Measurements from ENCODE around the gene PRKAG2.
"Not testable (repeated sequence)": the region's sequence is repeated elsewhere in the genome, so short reads cannot be mapped to it uniquely, and the experiment has no call there.

The PRKAG2 gene

GRCh38 chr7:151880688-151881087, 3.8 kb upstream of the PRKAG2 start:
- Histone ChIP-seq H3K27me3 (ENCODE audit: low read length) (no peaks in the 10 kb centered on the region), H3K4me3 (ENCODE audit: insufficient read depth, low read length, poor library complexity, severe bottlenecking) (no peak overlapping the region), H2AFZ (ENCODE audit: low read depth, low read length, severe bottlenecking) (no peak overlapping the region), H3K79me2 (ENCODE audit: insufficient read depth, low read length) (no peaks in the 10 kb centered on the region), H3K9me2 (replicated peaks; ENCODE audit: insufficient read depth, low read length) (no peaks in the 10 kb centered on the region), H3K9ac (ENCODE audit: low read length) (no peak overlapping the region), H3K9me3 (ENCODE audit: insufficient read depth, low read length) (no peaks in the 10 kb centered on the region), H3K27ac (ENCODE audit: low read depth, low read length) (no peak overlapping the region), H3K4me2 (ENCODE audit: low read depth, low read length, poor library complexity, severe bottlenecking) (no peak overlapping the region), H3F3A (ENCODE audit: insufficient read depth) (no peaks in the 10 kb centered on the region), H4K20me1 (ENCODE audit: low read depth, low read length) (no peaks in the 10 kb centered on the region), H3K36me3 (ENCODE audit: low read length) (no peaks in the 10 kb centered on the region)
- TF ChIP-seq CTCF (IDR thresholded peaks at IDR 0.05; ENCODE audit: insufficient read depth, low read length, poor library complexity, severe bottlenecking) (no peak), EZH2phosphoT487 (conservative IDR thresholded peaks at IDR 0.05; ENCODE audit: low read length) (no peak)

GRCh38 chr7:151877911-151878835, 1.3 kb upstream of the PRKAG2 start:
- Histone ChIP-seq H3K27ac (ENCODE audit: low read depth, low read length) (no peak overlapping the region), H3K36me3 (ENCODE audit: low read length) (no peaks in the 10 kb centered on the region), H3K9me2 (replicated peaks; ENCODE audit: insufficient read depth, low read length) (no peaks in the 10 kb centered on the region), H3F3A (ENCODE audit: insufficient read depth) (no peaks in the 10 kb centered on the region), H3K27me3 (ENCODE audit: low read length) (no peaks in the 10 kb centered on the region), H3K9me3 (ENCODE audit: insufficient read depth, low read length) (no peaks in the 10 kb centered on the region), H4K20me1 (ENCODE audit: low read depth, low read length) (no peaks in the 10 kb centered on the region), H3K4me2 (ENCODE audit: low read depth, low read length, poor library complexity, severe bottlenecking) (no peak overlapping the region), H3K79me2 (ENCODE audit: insufficient read depth, low read length) (no peaks in the 10 kb centered on the region), H3K9ac (ENCODE audit: low read length) (no peak overlapping the region), H2AFZ (ENCODE audit: low read depth, low read length, severe bottlenecking) (no peak overlapping the region), H3K4me3 (ENCODE audit: insufficient read depth, low read length, poor library complexity, severe bottlenecking) (no peak overlapping the region)
- TF ChIP-seq CTCF (IDR thresholded peaks at IDR 0.05; ENCODE audit: insufficient read depth, low read length, poor library complexity, severe bottlenecking) (no peak), EZH2phosphoT487 (conservative IDR thresholded peaks at IDR 0.05; ENCODE audit: low read length) (no peak)

GRCh38 chr7:151875942-151876898, 695 bp downstream of the PRKAG2 start:
- Histone ChIP-seq H3K27ac (ENCODE audit: low read depth, low read length) (no peak overlapping the region), H3K4me2 (ENCODE audit: low read depth, low read length, poor library complexity, severe bottlenecking) (no peak overlapping the region), H3K9me2 (replicated peaks; ENCODE audit: insufficient read depth, low read length) (no peaks in the 10 kb centered on the region), H3K36me3 (ENCODE audit: low read length) (no peaks in the 10 kb centered on the region), H3K79me2 (ENCODE audit: insufficient read depth, low read length) (no peaks in the 10 kb centered on the region), H3K9ac (ENCODE audit: low read length) (no peak overlapping the region), H3K27me3 (ENCODE audit: low read length) (no peaks in the 10 kb centered on the region), H3K9me3 (ENCODE audit: insufficient read depth, low read length) (no peaks in the 10 kb centered on the region), H2AFZ (ENCODE audit: low read depth, low read length, severe bottlenecking) (no peak overlapping the region), H4K20me1 (ENCODE audit: low read depth, low read length) (no peaks in the 10 kb centered on the region), H3K4me3 (ENCODE audit: insufficient read depth, low read length, poor library complexity, severe bottlenecking) (no peak overlapping the region), H3F3A (ENCODE audit: insufficient read depth) (no peaks in the 10 kb centered on the region)
- TF ChIP-seq EZH2phosphoT487 (conservative IDR thresholded peaks at IDR 0.05; ENCODE audit: low read length) (no peak), CTCF (IDR thresholded peaks at IDR 0.05; ENCODE audit: insufficient read depth, low read length, poor library complexity, severe bottlenecking) (no peak)

- H3K4me3 ChIP-seq (ENCODE audit: insufficient read depth, low read length, poor library complexity, severe bottlenecking); H2AFZ ChIP-seq (ENCODE audit: low read depth, low read length, severe bottlenecking); H4K20me1 ChIP-seq (ENCODE audit: low read depth, low read length); H3K27ac ChIP-seq (ENCODE audit: low read depth, low read length); H3K9me2 ChIP-seq (replicated peaks; ENCODE audit: insufficient read depth, low read length); H3K9ac ChIP-seq (ENCODE audit: low read length); H3K9me3 ChIP-seq (ENCODE audit: insufficient read depth, low read length); H3K4me2 ChIP-seq (ENCODE audit: low read depth, low read length, poor library complexity, severe bottlenecking); H3F3A ChIP-seq (ENCODE audit: insufficient read depth); H3K36me3 ChIP-seq (ENCODE audit: low read length); H3K79me2 ChIP-seq (ENCODE audit: insufficient read depth, low read length); H3K27me3 ChIP-seq (ENCODE audit: low read length): not testable (repeated sequence)
Measured at GRCh38 chr7:151874479-151874878, 2.4 kb downstream of the PRKAG2 start.
